Fibroblast of the aortic adventitia (primary cell): ENCODE measurements around the gene MGLL. TPM values are rescaled to one million over a fixed set of nuclear protein-coding genes. Genes with fewer than 3 reads are reported as not detected.

Source experiments
- DNase-seq: peaks from one replicate; pipeline ENCODE4 v3.0.0-alpha.2; 2010; ENCODE audit warnings: low read depth
- H3K4me3 ChIP-seq: 2 replicates; pipeline ENCODE4 v1.5.1; 2011; ENCODE audit warnings: low read depth, mild to moderate bottlenecking, control low read depth, low read length, moderate library complexity
- total RNA-seq: library from RNA; depleted of rRNA; stranded (reverse); fragments of >200 nt; gene quantifications from 2 replicates; pipeline ENCODE4 v1.2.3, GENCODE V29; 2012; ENCODE audit warnings: low replicate concordance
- TF ChIP-seq, protein P1 (sequence below): IDR thresholded peaks from 2 replicates; pipeline ENCODE4 v1.5.1; 2011; ENCODE audit warnings: mild to moderate bottlenecking, low read length, control low read depth, inconsistent platforms; ENCODE audit not compliant: insufficient read depth

Gene MGLL
- total RNA-seq, 1 donor = 25.8 TPM

DNA sequence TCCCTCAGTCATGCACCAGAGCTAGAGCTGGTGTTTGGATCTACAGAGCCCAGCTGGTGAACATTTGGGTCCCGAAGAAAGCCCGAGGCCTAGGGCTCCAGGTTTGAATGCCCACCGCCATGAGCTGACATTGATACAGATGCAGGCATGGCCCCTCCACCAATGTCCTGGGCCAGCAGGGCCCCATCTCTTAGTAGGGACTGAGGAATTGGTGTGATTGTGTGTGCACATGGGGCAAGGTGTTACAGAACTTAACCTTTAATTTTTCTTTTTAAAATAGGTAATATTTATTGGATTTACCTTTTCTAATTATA, 182.3 kb downstream of the MGLL start:
- no peak for DNase-seq
- TF ChIP-seq, protein P1, sequence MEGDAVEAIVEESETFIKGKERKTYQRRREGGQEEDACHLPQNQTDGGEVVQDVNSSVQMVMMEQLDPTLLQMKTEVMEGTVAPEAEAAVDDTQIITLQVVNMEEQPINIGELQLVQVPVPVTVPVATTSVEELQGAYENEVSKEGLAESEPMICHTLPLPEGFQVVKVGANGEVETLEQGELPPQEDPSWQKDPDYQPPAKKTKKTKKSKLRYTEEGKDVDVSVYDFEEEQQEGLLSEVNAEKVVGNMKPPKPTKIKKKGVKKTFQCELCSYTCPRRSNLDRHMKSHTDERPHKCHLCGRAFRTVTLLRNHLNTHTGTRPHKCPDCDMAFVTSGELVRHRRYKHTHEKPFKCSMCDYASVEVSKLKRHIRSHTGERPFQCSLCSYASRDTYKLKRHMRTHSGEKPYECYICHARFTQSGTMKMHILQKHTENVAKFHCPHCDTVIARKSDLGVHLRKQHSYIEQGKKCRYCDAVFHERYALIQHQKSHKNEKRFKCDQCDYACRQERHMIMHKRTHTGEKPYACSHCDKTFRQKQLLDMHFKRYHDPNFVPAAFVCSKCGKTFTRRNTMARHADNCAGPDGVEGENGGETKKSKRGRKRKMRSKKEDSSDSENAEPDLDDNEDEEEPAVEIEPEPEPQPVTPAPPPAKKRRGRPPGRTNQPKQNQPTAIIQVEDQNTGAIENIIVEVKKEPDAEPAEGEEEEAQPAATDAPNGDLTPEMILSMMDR = no peak
- H3K4me3 ChIP-seq = no peak overlapping the region

DNA sequence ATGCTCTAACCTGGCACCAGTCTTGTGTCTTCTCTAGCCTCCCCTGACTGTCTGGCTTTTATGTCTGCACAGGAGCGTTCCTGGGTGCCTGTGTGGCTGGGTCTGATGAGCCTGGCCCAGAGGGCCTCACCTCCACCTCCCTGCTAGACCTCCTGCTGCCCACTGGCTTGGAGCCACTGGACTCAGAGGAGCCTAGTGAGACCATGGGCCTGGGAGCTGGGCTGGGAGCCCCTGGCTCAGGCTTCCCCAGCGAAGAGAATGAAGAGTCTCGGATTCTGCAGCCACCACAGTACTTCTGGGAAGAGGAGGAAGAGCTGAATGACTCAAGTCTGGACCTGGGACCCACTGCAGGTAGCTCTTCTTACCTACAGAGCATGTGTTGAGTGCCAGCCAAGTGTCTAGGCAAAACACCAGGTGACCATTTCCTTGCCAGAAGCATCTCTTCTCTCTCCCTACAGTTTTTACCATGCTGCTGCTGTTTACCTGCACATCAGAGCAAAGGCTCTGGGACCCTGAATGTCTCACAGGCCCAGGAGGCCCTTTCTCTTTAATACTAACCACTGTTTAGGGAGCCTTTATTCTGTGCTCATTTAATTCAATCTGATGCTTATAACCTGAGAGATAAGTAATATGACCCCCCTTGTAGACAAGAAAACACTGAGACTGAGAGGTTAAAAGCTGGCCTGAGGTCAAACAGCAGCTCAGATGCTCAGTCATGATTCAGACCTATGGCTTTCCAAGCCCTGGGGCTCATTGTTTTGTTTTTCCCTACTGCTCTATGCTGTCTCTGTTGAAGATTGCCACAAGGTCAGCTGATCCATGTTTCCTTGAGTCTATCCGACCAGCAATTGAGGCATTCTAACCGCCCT, 182.9 kb downstream of the MGLL start:
- no peak overlapping the region for H3K4me3 ChIP-seq
- TF ChIP-seq, protein P1 = no peak
- DNase-seq = peak; percentile 24

Other genes with a start within 250 kb of the MGLL start
- gene TPRA1, start 231.8 kb downstream of the MGLL start, total RNA-seq = 25.6 and 29.4 TPM in 2 replicates
- 7.1 and 76.1 TPM in 2 replicates for gene MCM2, start 224.1 kb downstream of the MGLL start, total RNA-seq
- 1.3 and 3.4 TPM in 2 replicates for gene PODXL2, start 193.3 kb downstream of the MGLL start, total RNA-seq
- 8.2 and 19.5 TPM in 2 replicates for gene ABTB1, start 149.6 kb downstream of the MGLL start, total RNA-seq
- under 0.01 TPM in 1 of 2 replicates, not detected in the other for gene KBTBD12, start 92.7 kb upstream of the MGLL start, total RNA-seq
- gene SEC61A1, start 229.9 kb upstream of the MGLL start, total RNA-seq = 120 and 406 TPM in 2 replicates